MM.1S (cell line): ENCODE data around the gene NUP210L.

ENCODE experiments used
- DNase-seq: peaks from one replicate; pipeline ENCODE4 v3.0.0-alpha.2; 2015
- H2AFZ ChIP-seq: fragments of 300-600 bp; sonication (generic); 2 replicates; pipeline ENCODE4 v1.6.0; 2016; ENCODE audit warnings: antibody characterized with exemption, low read length
- H3F3A ChIP-seq: fragments of 300-600 bp; sonication (generic); 2 replicates; pipeline ENCODE4 v1.6.1; 2016; ENCODE audit warnings: mild to moderate bottlenecking, antibody characterized with exemption, low read length, moderate library complexity, mixed read lengths; ENCODE audit not compliant: insufficient read depth
- H3K27ac ChIP-seq: fragments of 300-600 bp; sonication (generic); 2 replicates; pipeline ENCODE4 v1.5.1; 2016; ENCODE audit warnings: mild to moderate bottlenecking, low read length
- H3K27me3 ChIP-seq: fragments of 300-600 bp; sonication (generic); replicated peaks from 2 replicates; pipeline ENCODE4 v1.6.0; 2016; ENCODE audit warnings: low read length; ENCODE audit not compliant: insufficient read depth
- H3K36me3 ChIP-seq: fragments of 300-600 bp; sonication (generic); replicated peaks from 2 replicates; pipeline ENCODE4 v1.6.1; 2016; ENCODE audit warnings: mild to moderate bottlenecking, low read length, mixed read lengths; ENCODE audit not compliant: insufficient read depth
- H3K4me1 ChIP-seq: fragments of 300-600 bp; sonication (generic); 2 replicates; pipeline ENCODE4 v1.6.1; 2016; ENCODE audit warnings: low read length, mixed read lengths
- H3K4me2 ChIP-seq: fragments of 300-600 bp; sonication (generic); 2 replicates; pipeline ENCODE4 v1.6.0; 2016; ENCODE audit warnings: low read depth, low read length
- H3K4me3 ChIP-seq: fragments of 300-600 bp; sonication (generic); 2 replicates; pipeline ENCODE4 v1.5.1; 2016; ENCODE audit warnings: low read length, mixed read lengths
- H3K79me2 ChIP-seq: fragments of 300-600 bp; sonication (generic); 2 replicates; pipeline ENCODE4 v1.6.1; 2016; ENCODE audit warnings: mixed run types, low read length, mixed read lengths
- H3K9ac ChIP-seq: fragments of 300-600 bp; sonication (generic); 2 replicates; pipeline ENCODE4 v1.6.1; 2016; ENCODE audit warnings: low read length, mixed read lengths
- H3K9me2 ChIP-seq: fragments of 300-600 bp; sonication (generic); replicated peaks from 2 replicates; pipeline ENCODE4 v1.6.1; 2016; ENCODE audit warnings: mild to moderate bottlenecking, low read length, mixed read lengths; ENCODE audit not compliant: insufficient read depth
- H3K9me3 ChIP-seq: fragments of 300-600 bp; sonication (generic); replicated peaks from 2 replicates; pipeline ENCODE4 v1.6.1; 2016; ENCODE audit warnings: mild to moderate bottlenecking, low read length, mixed read lengths; ENCODE audit not compliant: insufficient read depth
- H4K20me1 ChIP-seq: fragments of 300-600 bp; sonication (generic); 2 replicates; pipeline ENCODE4 v1.6.1; 2016; ENCODE audit warnings: mild to moderate bottlenecking, low read length, moderate library complexity, mixed read lengths; ENCODE audit not compliant: insufficient read depth
- CTCF ChIP-seq: fragments of 300-600 bp; sonication (generic); IDR thresholded peaks from 2 replicates; pipeline ENCODE4 v1.5.1; 2016; ENCODE audit warnings: antibody characterized with exemption, low read length, mixed read lengths
- EZH2 ChIP-seq: fragments of 300-600 bp; sonication (generic); optimal IDR thresholded peaks from 2 replicates; pipeline ENCODE3; 2017; ENCODE audit warnings: low read depth, mild to moderate bottlenecking, antibody characterized with exemption, low read length, mixed read lengths
- EZH2phosphoT487 ChIP-seq: fragments of 300-600 bp; sonication (generic); IDR thresholded peaks from 2 replicates; pipeline ENCODE4 v1.6.1; 2018; ENCODE audit warnings: antibody characterized with exemption, low read length

Gene NUP210L

GRCh38 chr1:154142358-154142757 is 12.5 kb downstream of the NUP210L start:
- H4K20me1 ChIP-seq, result no peaks in the 10 kb centered on the region

GRCh38 chr1:154141240-154141639 is 13.6 kb downstream of the NUP210L start:
- Histone ChIP-seq H3K27me3 (no peaks in the 10 kb centered on the region), H3K4me3 (no peak overlapping the region), H3K27ac (no peak overlapping the region), H3K9me2 (no peaks in the 10 kb centered on the region), H3K9ac (no peak overlapping the region), H3F3A (no peaks in the 10 kb centered on the region), H3K36me3 (no peaks in the 10 kb centered on the region), H3K9me3 (no peaks in the 10 kb centered on the region), H3K79me2 (no peaks in the 10 kb centered on the region), H4K20me1 (no peaks in the 10 kb centered on the region), H3K4me2 (no peak overlapping the region), H2AFZ (no peak overlapping the region), H3K4me1 (no peaks in the 10 kb centered on the region)
- no peak for DNase-seq
- TF ChIP-seq CTCF (no peak), EZH2phosphoT487 (no peak), EZH2 (no peak)

More at GRCh38 chr1:154142358-154142757, 12.5 kb downstream of the NUP210L start:
- no peak for DNase-seq
- H3K36me3 ChIP-seq, result no peaks in the 10 kb centered on the region
- H3K9me2 ChIP-seq, result no peaks in the 10 kb centered on the region
- H3K4me3 ChIP-seq, result no peak overlapping the region
- H3F3A ChIP-seq, result no peaks in the 10 kb centered on the region
- TF ChIP-seq CTCF (no peak), EZH2 (no peak), EZH2phosphoT487 (no peak)
- no peak overlapping the region for H2AFZ ChIP-seq
- H3K4me2 ChIP-seq, result no peak overlapping the region
- H3K9ac ChIP-seq, result no peak overlapping the region
- no peak overlapping the region for H3K27ac ChIP-seq
- no peaks in the 10 kb centered on the region for H3K9me3 ChIP-seq
- no peaks in the 10 kb centered on the region for H3K27me3 ChIP-seq
- no peaks in the 10 kb centered on the region for H3K79me2 ChIP-seq
- no peaks in the 10 kb centered on the region for H3K4me1 ChIP-seq

- Histone ChIP-seq H3K9ac (no peak overlapping the region), H2AFZ (no peak overlapping the region), H3K27me3 (no peaks in the 10 kb centered on the region), H3K79me2 (no peaks in the 10 kb centered on the region), H4K20me1 (no peaks in the 10 kb centered on the region), H3K4me2 (no peak overlapping the region), H3K9me3 (no peaks in the 10 kb centered on the region), H3K9me2 (no peaks in the 10 kb centered on the region), H3K4me1 (no peaks in the 10 kb centered on the region), H3K36me3 (no peaks in the 10 kb centered on the region), H3K27ac (no peak overlapping the region), H3F3A (no peaks in the 10 kb centered on the region), H3K4me3 (no peak overlapping the region)
- no peak for TF ChIP-seq EZH2phosphoT487
- no peak for TF ChIP-seq EZH2
- TF ChIP-seq CTCF, result no peak
- DNase-seq, result no peak
These were observed 17.0 kb downstream of the NUP210L start for GRCh38 chr1:154137888-154138287.
